ENCODE data around the gene MUSK.
A peak's percentile ranks its signal among the peaks of the same experiment; 100 is the strongest.

DNA sequence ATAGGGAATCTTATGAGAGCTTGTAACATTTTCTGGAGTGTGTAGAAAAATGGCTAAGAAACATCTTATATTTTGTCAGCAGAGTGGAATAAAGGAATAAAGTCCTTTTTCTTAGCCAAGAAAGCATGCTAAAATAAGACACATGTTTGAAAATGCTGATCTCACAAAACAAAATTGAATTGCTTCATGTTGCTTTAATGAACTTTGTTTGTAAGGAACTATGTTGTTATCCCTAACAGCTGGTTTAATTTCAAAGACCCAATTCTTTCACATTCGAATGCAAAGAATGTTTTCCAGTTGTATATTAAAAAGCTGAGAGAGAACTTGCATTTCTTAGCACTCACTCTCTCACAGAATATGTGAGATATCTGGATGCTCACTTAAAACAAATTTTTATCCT lies 107.6 kb downstream of the MUSK start:
- TF ChIP-seq, protein P1, sequence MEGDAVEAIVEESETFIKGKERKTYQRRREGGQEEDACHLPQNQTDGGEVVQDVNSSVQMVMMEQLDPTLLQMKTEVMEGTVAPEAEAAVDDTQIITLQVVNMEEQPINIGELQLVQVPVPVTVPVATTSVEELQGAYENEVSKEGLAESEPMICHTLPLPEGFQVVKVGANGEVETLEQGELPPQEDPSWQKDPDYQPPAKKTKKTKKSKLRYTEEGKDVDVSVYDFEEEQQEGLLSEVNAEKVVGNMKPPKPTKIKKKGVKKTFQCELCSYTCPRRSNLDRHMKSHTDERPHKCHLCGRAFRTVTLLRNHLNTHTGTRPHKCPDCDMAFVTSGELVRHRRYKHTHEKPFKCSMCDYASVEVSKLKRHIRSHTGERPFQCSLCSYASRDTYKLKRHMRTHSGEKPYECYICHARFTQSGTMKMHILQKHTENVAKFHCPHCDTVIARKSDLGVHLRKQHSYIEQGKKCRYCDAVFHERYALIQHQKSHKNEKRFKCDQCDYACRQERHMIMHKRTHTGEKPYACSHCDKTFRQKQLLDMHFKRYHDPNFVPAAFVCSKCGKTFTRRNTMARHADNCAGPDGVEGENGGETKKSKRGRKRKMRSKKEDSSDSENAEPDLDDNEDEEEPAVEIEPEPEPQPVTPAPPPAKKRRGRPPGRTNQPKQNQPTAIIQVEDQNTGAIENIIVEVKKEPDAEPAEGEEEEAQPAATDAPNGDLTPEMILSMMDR (IDR thresholded peaks at IDR 0.05) = no peak
- TF ChIP-seq PHF8 (IDR thresholded peaks at IDR 0.05; ENCODE audit: borderline replicate concordance, low read depth) (no peak), POLR2A (IDR thresholded peaks at IDR 0.05; ENCODE audit: low read length) (no peak), MAFK (IDR thresholded peaks at IDR 0.05; ENCODE audit: partially characterized antibody) (peak; percentile 57), CHD2 (IDR thresholded peaks at IDR 0.05; ENCODE audit: low read length, partially characterized antibody) (no peak), NR3C1 (IDR thresholded peaks at IDR 0.05) (no peak), FOSL2 (IDR thresholded peaks at IDR 0.05) (no peak), FOSL2 (CRISPR knock-in tag; IDR thresholded peaks at IDR 0.05) (no peak)
